IPS-18c (cell line): ENCODE data around the gene ECM2.

ENCODE experiments used
- H3K4me3 ChIP-seq: 2 replicates; pipeline ENCODE4 v1.7.0; 2013; ENCODE audit warnings: low read depth, mild to moderate bottlenecking, low read length, moderate library complexity; ENCODE audit not compliant: insufficient read depth
- H3K9me3 ChIP-seq: one replicate; pipeline ENCODE4 v1.6.1; 2013; ENCODE audit warnings: mild to moderate bottlenecking, low read length, moderate library complexity; ENCODE audit not compliant: control insufficient read depth, insufficient read depth

ECM2 gene

GRCh38 chr9:92484563-92484962, 51.2 kb downstream of the ECM2 start:
- Histone ChIP-seq H3K9me3 (no peaks in the 10 kb centered on the region), H3K4me3 (no peak overlapping the region)

GRCh38 chr9:92483627-92484545, 51.9 kb downstream of the ECM2 start:
- no peaks in the 10 kb centered on the region for H3K9me3 ChIP-seq
- H3K4me3 ChIP-seq = no peak overlapping the region

DNA sequence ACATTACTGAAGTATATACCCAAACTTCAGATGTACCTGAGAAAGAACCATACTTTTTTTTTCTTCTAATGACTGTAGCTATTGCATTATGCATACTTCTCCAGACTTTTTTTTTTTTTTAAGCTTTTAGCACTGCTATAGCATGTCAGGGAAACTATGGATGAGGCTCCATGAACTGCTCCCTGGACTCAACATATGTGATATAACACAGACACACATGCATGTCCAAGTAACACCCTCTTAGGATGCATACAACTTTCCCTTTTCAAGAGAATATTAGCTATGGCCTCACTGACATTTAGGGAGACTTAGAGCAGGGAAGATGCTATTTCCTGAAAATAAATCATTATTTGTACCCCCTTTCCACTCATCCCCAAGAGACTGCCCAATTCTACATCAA, 53.0 kb downstream of the ECM2 start:
- H3K4me3 ChIP-seq = no peak overlapping the region

DNA sequence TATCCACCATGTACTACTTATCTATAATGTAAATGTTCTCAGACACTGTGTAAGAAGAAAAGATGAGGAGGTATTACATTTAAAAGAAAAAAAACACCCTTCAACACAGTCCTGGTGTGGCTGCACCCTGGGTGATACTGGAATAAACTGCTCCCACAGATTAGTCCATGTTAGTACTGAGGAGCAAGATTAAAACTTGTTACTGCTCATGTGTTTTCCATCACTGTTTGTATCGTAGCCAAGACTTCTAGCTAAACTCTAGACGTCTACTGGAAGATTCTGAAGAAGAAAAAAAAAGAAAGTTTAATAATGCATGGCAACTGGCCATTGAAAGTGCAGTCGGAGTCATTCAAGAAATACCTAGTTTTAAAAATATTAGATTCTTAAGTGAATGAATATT, 53.5 kb downstream of the ECM2 start, which contains the start of gene ASPN:
Gene ASPN, minus strand, starts transcription at position 178 of the 400 bp plus-strand sequence.
- Histone ChIP-seq H3K4me3 (no peak within 1 kb of the TSS), H3K9me3 (no peaks in the 10 kb centered on the region)

More for the DNA sequence above, 53.0 kb downstream of the ECM2 start:
- H3K9me3 ChIP-seq = no peaks in the 10 kb centered on the region

DNA sequence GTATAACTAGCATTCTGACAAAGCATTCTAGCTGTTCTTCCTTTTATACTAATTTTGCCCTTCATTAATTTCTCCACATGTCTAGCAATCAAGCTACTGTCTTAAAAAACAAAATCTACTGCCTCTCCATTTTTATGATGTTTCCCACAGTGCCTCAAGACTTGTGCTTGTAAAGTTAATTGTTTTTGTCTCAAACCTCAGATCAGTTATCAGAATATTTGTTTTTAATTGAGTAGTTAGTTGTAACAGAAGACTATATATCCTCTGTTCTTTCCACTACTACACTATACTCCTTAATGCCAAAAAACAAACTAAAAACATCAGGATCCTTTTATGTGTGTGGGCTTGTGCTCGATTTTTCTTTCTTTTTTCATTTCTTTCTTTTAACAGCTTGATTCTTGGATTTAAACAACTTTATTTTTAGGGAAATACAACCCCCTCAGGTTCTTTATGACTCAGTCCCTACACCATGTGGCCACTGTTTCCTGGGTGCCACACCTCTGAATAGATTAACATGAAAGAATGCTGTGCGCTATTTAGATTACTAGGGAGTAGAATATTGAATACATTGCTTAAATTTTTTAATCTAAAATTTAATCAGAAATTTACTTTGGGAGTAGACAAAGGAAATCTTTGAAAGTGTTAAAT, 54.7 kb downstream of the ECM2 start:
- no peaks in the 10 kb centered on the region for H3K9me3 ChIP-seq
- H3K4me3 ChIP-seq = no peak overlapping the region

GRCh38 chr9:92480291-92480771, 55.5 kb downstream of the ECM2 start:
- H3K9me3 ChIP-seq = no peaks in the 10 kb centered on the region
- H3K4me3 ChIP-seq = no peak overlapping the region

DNA sequence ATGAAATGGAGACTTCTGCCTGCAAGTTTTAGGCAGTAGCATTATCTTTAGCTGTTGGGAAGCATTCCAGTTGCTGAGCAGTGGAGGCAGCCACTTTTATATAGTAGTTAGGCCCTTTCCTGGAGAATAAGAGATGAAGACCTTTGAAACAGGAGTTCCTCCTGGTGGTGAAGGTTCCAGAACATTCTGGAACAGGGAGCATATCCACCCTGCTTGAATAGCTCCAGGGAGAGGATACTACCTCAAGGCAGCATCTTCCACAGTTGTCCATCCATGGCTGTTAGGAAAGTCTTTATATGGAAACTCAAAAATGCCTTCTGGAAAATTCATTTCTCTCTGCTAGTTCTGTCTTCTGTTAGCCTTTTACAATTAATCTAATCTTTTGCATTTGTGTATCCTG, 56.4 kb downstream of the ECM2 start:
- Histone ChIP-seq H3K9me3 (no peaks in the 10 kb centered on the region), H3K4me3 (no peak overlapping the region)

GRCh38 chr9:92478783-92479182, 57.0 kb downstream of the ECM2 start:
- H3K9me3 ChIP-seq = no peaks in the 10 kb centered on the region
- H3K4me3 ChIP-seq = no peak overlapping the region

DNA sequence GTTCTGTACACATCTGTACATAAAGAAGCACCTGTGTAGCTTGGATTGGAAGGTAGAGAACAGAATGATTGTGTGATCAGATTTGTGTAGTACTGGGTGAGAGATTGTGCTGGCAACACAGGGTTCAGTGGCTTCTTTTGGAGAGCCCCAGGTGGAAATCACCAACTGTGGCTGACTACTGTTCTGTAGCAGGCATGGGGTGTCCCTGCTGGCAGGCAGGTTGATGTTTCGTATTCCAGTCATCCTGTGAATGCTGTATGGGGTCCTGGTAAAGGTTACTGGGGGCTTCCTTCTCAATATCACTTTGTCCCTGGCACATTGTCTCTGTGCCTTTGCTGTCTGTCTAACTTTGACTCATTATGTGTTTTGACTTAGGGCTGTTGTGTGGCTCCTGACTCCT, 58.8 kb downstream of the ECM2 start:
- no peak overlapping the region for H3K4me3 ChIP-seq
- no peaks in the 10 kb centered on the region for H3K9me3 ChIP-seq

GRCh38 chr9:92474587-92474986, 61.2 kb downstream of the ECM2 start:
- no peak overlapping the region for H3K4me3 ChIP-seq
- H3K9me3 ChIP-seq = no peaks in the 10 kb centered on the region

DNA sequence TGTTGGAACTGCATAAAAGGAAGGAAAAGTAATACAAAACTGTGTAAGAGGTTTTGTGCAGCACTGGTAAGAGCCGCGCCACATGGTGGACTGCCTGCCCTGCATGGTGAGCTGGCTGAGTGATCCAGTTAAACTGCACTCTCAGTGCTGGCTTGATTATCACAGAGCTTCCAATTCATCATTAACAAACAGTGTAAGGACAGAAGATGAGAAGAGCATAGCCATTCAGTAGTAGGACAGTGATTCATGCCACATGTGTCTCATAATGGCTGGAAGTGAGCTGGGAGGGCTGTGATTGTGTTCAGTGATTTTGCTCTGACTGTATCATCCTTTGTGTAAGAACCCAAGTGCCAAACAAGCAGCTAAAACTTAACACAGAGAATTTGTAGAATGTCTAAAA, 67.6 kb downstream of the ECM2 start:
- Histone ChIP-seq H3K4me3 (no peak overlapping the region), H3K9me3 (no peaks in the 10 kb centered on the region)

- Histone ChIP-seq H3K4me3 (no peak overlapping the region), H3K9me3 (no peaks in the 10 kb centered on the region)
Observed at GRCh38 chr9:92467511-92467910, 68.3 kb downstream of the ECM2 start.

DNA sequence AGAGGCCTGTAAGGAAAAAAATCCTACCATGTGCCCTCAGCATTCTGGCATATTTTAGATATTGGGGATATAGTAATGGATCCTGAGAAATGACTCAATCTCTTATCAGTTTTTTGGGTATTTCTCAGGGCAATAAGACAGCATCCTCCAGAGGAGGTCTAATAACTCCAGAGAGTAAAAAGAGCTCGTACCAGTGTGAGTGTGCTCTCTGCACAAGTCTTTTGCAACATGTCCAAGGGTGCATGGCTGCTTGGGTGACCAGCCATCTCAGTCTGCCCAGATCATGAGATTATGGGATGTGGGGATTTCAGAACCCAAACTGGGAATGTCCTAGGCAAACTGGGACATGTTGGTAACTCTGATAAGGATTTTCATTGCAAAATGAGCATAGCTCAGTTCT, 68.7 kb downstream of the ECM2 start:
- Histone ChIP-seq H3K9me3 (no peaks in the 10 kb centered on the region), H3K4me3 (no peak overlapping the region)

DNA sequence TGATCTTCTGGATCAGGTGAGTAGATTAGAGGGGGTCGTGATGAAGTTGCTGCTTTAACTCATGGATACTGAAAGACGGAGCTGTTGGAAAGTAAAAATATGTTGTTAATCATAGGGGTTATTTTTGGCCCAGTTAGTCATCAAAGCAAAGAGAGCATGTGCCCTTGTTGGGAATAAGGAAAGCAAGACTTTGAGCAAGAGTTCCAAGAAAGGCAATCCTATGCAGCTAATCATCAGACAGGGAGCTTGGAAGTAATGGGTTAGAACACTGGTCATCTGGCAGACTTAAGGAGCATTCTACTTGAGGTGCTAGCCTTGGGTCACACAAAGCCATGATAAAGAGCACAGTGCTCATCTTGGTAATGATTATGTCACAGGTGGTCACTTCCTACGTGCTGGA, 71.8 kb downstream of the ECM2 start:
- no peak overlapping the region for H3K4me3 ChIP-seq
- H3K9me3 ChIP-seq = no peaks in the 10 kb centered on the region

- H3K4me3 ChIP-seq = no peak overlapping the region
- no peaks in the 10 kb centered on the region for H3K9me3 ChIP-seq
Observed at GRCh38 chr9:92463387-92463786, 72.4 kb downstream of the ECM2 start.

- Histone ChIP-seq H3K4me3 (no peak overlapping the region), H3K9me3 (no peaks in the 10 kb centered on the region)
Observed at GRCh38 chr9:92457576-92457975, 78.2 kb downstream of the ECM2 start.

- H3K4me3 ChIP-seq = no peak overlapping the region
- H3K9me3 ChIP-seq = no peaks in the 10 kb centered on the region
Observed at GRCh38 chr9:92455217-92455616, 80.6 kb downstream of the ECM2 start.

GRCh38 chr9:92446536-92446935, 89.3 kb downstream of the ECM2 start:
- H3K9me3 ChIP-seq = no peaks in the 10 kb centered on the region
- no peak overlapping the region for H3K4me3 ChIP-seq
